SH-SY5Y (cell line): Measurements from ENCODE around the gene TUFT1.

Experiments used
- GATA2 ChIP-seq: IDR thresholded peaks from 2 replicates; pipeline ENCODE4 v1.6.1; 2011; ENCODE audit warnings: mild to moderate bottlenecking, low read depth, low read length
- GATA3 ChIP-seq: IDR thresholded peaks from 2 replicates; pipeline ENCODE4 v1.6.1; 2011; ENCODE audit warnings: low read depth, mild to moderate bottlenecking, low read length, moderate library complexity

DNA sequence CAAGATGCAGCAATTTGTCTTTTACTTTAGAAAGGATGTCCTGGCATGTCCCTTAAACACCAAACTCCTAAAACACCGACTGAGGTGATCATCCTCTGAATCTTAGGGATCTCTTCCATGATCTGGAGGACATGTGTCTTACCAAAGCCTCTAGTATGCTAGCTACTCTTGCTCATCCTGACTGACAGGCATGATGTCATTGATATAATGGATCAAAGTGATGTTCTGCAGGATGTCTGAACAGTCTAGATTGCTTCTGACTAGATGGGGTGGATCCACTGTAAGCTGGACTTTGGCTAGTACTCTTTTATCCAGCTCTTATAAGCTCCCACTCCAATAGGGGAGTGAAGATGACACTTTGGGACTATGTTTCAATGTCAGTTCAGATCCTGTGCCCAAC lies 40.2 kb upstream of the TUFT1 start:
- TF ChIP-seq GATA2: no peak
- TF ChIP-seq GATA3: no peak
